Measurements from ENCODE around the gene PMP22.

Gene PMP22

GRCh38 chr17:15301845-15302244, 36.7 kb upstream of the PMP22 start:
- no peak for TF ChIP-seq CTCF (IDR thresholded peaks at IDR 0.05)

GRCh38 chr17:15298176-15298575, 33.0 kb upstream of the PMP22 start:
- no peak for TF ChIP-seq CTCF (IDR thresholded peaks at IDR 0.05)

GRCh38 chr17:15293558-15293957, 28.4 kb upstream of the PMP22 start:
- TF ChIP-seq CTCF (IDR thresholded peaks at IDR 0.05): no peak

GRCh38 chr17:15291674-15292361, 26.7 kb upstream of the PMP22 start:
- no peak for TF ChIP-seq CTCF (IDR thresholded peaks at IDR 0.05)

GRCh38 chr17:15290605-15291004, 25.5 kb upstream of the PMP22 start:
- no peak for TF ChIP-seq CTCF (IDR thresholded peaks at IDR 0.05)

- no peak for TF ChIP-seq CTCF (IDR thresholded peaks at IDR 0.05)
Measured at GRCh38 chr17:15289285-15290183, 24.4 kb upstream of the PMP22 start.

- no peak for TF ChIP-seq CTCF (IDR thresholded peaks at IDR 0.05)
Measured at GRCh38 chr17:15288859-15289258, 23.7 kb upstream of the PMP22 start.
